Psoas muscle (tissue), 8 donors: ENCODE results near the gene HOXD13. TPM values are rescaled to one million over a fixed set of nuclear protein-coding genes. Genes with fewer than 3 reads are reported as not detected.

Source experiments
- ATAC-seq, 4 donors: fragments of 200-7000 bp; cut with Tn5 transposase; one replicate each; pipeline ENCODE4 v1.9.1; 2020; ENCODE audit warnings: moderate library complexity in 3 of 4, mild to moderate bottlenecking in 2 of 4
- DNase-seq, 2 donors: peaks; one replicate each; pipeline ENCODE4 v3.0.0-alpha.2; 2020
- H3K27ac ChIP-seq: fragments of 200-600 bp; one replicate; pipeline ENCODE4 v1.8.0; 2022
- H3K27me3 ChIP-seq, 3 donors: fragments of 200-600 bp in 1 of 3; one replicate each; pipeline versions ENCODE4 v1.6.1 to v1.8.0; 2013 to 2022; ENCODE audit warnings: low read length in 2 of 3, mild to moderate bottlenecking in 2 of 3, moderate library complexity in 1 of 3; ENCODE audit not compliant: insufficient read depth in 3 of 3
- H3K36me3 ChIP-seq, 2 donors: fragments of 200-600 bp in 1 of 2; one replicate each; pipeline versions ENCODE4 v1.6.1 to v1.8.0; 2013 to 2022; ENCODE audit warnings: low read depth in 1 of 2, mild to moderate bottlenecking in 1 of 2, moderate library complexity in 1 of 2; ENCODE audit not compliant: insufficient read depth in 1 of 2
- H3K4me1 ChIP-seq: fragments of 200-600 bp; one replicate; pipeline ENCODE4 v1.8.0; 2022
- H3K4me3 ChIP-seq: fragments of 200-600 bp; one replicate; pipeline ENCODE4 v1.8.0; 2022; ENCODE audit warnings: mild to moderate bottlenecking
- H3K9me3 ChIP-seq: fragments of 200-600 bp; one replicate; pipeline ENCODE4 v1.8.0; 2022
- CTCF ChIP-seq: fragments of 200-600 bp; IDR thresholded peaks from one replicate; pipeline ENCODE4 v1.8.0; 2022; ENCODE audit warnings: antibody characterized with exemption
- WGBS, 3 donors: extraction: QIAGEN DNeasy Blood & Tissue Kit; methylation state at CpG; one replicate each; pipeline versions ENCODE4 v1.1.6 to v1.1.7; 2013; 5-methylcytosine and 5-hydroxymethylcytosine counted together
- intact Hi-C, 2 donors: fragments of 100-400 bp; cut with DNase I; formaldehyde crosslinking; loops; one replicate each; pipeline versions ENCODE4 v1.11.0 to v1.14.2; 2022
- polyA plus RNA-seq, 3 donors: library from polyadenylated mRNA; stranded (reverse); fragments of 200-250 nt; gene quantifications; one replicate each; pipeline ENCODE4 v1.2.3, GENCODE V29; 2013
- total RNA-seq, 4 donors: library from RNA; stranded (reverse); fragmentation: NEBNext Ultra II Directional in 2 of 4; extraction: Animal tissue kit (Norgen Biotek cat#: 25700) in 2 of 4; gene quantifications; one replicate each; pipeline versions ENCODE4 v1.2.1 to v1.2.4, GENCODE V29; 2021 to 2023
- donor health status: healthy with polysubstance abuse.
- donor health status: DM: no; HTN: no; CAD: no; lungs with moderate emphysema.
- donor health status: Bipolar disorder and iron deficiency.
- donor health status: healthy.
- donor health status: DM: yes; HTN: yes; CAD: no.
- donor health status: DM: no; HTN: no; CAD: no.
- donor health status: DM: no; HTN: no; CAD: no.
- donor health status: DM: yes; HTN: yes; CAD: no.

The HOXD13 gene
- total and polyA plus RNA-seq, 7 donors, result 0.01 TPM; not detected in 6

DNA sequence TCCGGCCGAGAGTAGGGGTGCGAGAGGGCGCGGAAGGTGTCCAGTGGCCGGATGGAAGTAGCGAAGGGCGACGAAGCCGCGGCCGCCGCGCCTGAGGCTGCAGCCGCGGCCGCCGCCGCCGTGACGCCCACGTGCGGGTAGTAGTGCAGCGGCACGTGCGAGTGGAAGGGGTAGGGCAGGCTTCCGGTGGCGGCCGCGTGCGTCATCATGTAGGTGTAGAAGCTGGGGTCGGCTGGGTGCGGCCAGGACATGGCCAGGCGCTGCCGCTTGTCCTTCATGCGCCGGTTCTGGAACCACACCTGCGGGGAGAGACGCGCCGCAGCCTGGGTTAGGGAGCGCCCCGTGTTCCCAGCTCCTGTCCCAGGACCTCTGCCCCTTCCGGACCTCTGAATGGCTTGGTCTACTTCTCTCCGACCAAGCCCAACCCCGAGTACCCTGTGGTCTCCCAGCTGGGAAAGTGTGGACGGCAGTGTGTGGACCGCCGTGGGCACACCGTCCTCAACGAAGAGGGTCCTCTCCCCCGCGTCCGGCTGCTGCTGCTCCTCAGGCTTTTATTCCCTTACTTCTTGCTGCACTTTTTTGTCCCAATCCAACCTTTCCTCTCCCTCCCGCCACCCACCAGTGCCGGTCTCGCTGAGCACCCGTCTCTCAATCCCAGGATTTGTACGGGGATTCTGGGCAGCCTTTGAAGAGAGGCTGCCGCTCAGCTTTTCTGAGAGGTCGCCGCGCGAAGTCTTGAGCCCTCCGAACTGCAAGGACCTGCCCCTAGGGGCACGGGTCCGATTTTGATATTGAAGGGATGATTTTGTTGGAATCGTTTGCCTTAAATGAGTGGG is 11.8 kb upstream of the HOXD13 start:
- ATAC-seq, result peak; percentile 25 to 33 (median 30)
- DNase-seq, result no peak
- Histone ChIP-seq H3K4me1 (peaks cover 23% of the 10 kb centered on the region), H3K4me3 (peak overlapping the region; percentile 58), H3K36me3 (no peaks in the 10 kb centered on the region), H3K27ac (no peak overlapping the region), H3K27me3 (peaks cover 10 to 98% (median 60%) of the 10 kb centered on the region in 3 donors), H3K9me3 (no peaks in the 10 kb centered on the region)
- WGBS, 3 donors, result 3 to 8% (median 5%) methylated on average over 50 to 68 of the region's 68 CpGs
- intact Hi-C loops, result loop anchor here in 1 of 2 donors (5.0 to 10.0 kb wide), 2 partner anchors 78 to 226 kb away; partner anchors contain the start of gene LNPK
- no peak for TF ChIP-seq CTCF

DNA sequence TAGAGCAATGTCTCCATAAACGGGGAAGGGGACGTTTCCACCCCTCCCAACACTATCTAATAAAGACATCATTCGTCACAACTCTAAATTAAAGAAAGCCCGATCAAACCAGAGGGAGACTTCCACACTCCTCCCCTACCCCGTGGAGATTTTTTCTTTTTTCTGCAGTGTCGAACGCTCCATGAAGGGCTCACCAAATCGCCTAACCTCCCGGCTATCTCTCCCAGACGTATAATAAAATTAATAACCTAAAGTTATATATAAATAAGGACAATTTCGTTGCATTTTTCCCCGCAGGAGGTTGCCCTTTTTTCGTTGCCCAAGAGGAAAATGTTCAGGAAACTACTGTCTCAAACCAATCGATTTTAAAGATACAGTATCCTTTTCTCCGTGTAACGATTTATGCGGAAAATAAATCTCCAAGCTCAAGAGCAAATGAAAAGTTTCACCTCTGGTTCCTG is 11.1 kb upstream of the HOXD13 start:
- Histone ChIP-seq H3K36me3 (no peaks in the 10 kb centered on the region), H3K9me3 (no peaks in the 10 kb centered on the region), H3K27me3 (peaks cover 7 to 98% (median 66%) of the 10 kb centered on the region in 3 donors), H3K4me3 (no peak overlapping the region), H3K27ac (no peak overlapping the region), H3K4me1 (peaks cover 26% of the 10 kb centered on the region)
- WGBS, 3 donors, result 7 to 10% (median 9%) methylated on average over 17 of the region's 17 CpGs
- intact Hi-C loops, result loop anchor here in 1 of 2 donors (5.0 to 10.0 kb wide), 2 partner anchors 79 to 227 kb away; partner anchors contain the start of gene LNPK
- no peak for DNase-seq
- no peak for ATAC-seq
- no peak for TF ChIP-seq CTCF

DNA sequence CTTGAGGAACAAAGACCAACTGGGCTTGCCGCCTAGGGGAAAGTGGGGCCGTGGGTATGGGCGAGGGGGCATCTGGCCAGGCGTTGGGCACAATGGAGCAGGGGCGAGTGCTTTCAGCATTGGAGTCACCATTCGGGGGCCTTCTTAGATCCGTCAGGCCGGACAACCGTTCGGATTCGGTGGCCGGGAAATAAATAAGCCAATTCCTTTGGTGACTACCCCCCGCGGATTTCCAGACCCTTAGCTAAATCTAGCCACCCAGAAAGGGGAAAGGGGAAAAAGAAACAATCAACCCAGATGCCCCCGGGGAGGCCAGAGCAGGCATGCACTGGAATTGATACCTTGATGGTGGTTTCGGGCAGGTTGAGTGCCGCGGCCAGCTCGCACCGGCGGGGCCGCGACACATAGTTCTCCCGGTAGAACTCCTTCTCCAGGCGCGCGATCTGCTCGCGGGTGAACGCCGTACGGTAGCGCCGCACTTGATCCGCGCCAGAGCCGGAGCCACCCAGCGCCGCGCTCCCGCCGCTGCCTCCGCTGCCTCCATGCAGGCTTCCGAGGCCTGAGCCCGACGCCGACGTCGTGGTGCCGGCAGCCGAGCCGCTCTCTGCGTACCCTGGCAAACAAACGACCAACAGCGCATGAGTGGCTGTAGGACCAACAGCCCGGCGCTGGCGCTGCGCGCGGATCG is 10.5 kb upstream of the HOXD13 start:
- no peak for ATAC-seq
- H3K4me1 ChIP-seq, result peaks cover 26% of the 10 kb centered on the region

GRCh38 chr2:176082525-176082823 is 10.0 kb upstream of the HOXD13 start:
- Histone ChIP-seq H3K36me3 (no peaks in the 10 kb centered on the region), H3K9me3 (no peaks in the 10 kb centered on the region), H3K27ac (no peak overlapping the region), H3K4me1 (peaks cover 26% of the 10 kb centered on the region), H3K27me3 (peaks cover 7 to 98% (median 67%) of the 10 kb centered on the region in 3 donors), H3K4me3 (peak overlapping the region; percentile 11)
- intact Hi-C loops, result loop anchor here in 1 of 2 donors (5.0 to 10.0 kb wide), 2 partner anchors 80 to 228 kb away; partner anchors contain the start of gene LNPK
- 10 to 13% (median 12%) methylated on average over 10 of the region's 10 CpGs for WGBS, 3 donors
- no peak for DNase-seq
- ATAC-seq, result no peak
- no peak for TF ChIP-seq CTCF

More for the DNA sequence above, 10.5 kb upstream of the HOXD13 start:
- Histone ChIP-seq H3K27ac (no peak overlapping the region), H3K9me3 (no peaks in the 10 kb centered on the region), H3K36me3 (no peaks in the 10 kb centered on the region), H3K27me3 (peaks cover 7 to 98% (median 66%) of the 10 kb centered on the region in 3 donors), H3K4me3 (peak overlapping the region; percentile 11)
- TF ChIP-seq CTCF, result no peak
- 5 to 6% (median 5%) methylated on average over 57 to 62 of the region's 62 CpGs for WGBS, 3 donors
- no peak for DNase-seq
- intact Hi-C loops, result loop anchor here in 1 of 2 donors (5.0 to 10.0 kb wide), 2 partner anchors 80 to 227 kb away; partner anchors contain the start of gene LNPK
